ENCODE results near the gene SCMH1. TPM values are rescaled to one million over a fixed set of nuclear protein-coding genes. Genes with fewer than 3 reads are reported as not detected.
"Not testable (repeated sequence)": the region's sequence is repeated elsewhere in the genome, so short reads cannot be mapped to it uniquely, and the experiment has no call there.

SCMH1 gene
- total RNA-seq, 1 donor from 2014 or later = 36.7 TPM

GRCh38 chr1:41235893-41236292 is 6.2 kb downstream of the SCMH1 start:
- TF ChIP-seq CTCF (conservative IDR thresholded peaks at IDR 0.05) = no peak
- H3K4me3 Mint-ChIP-seq = no peak overlapping the region
- H3K36me3 Mint-ChIP-seq = peaks cover 3% of the 10 kb centered on the region
- H3K27ac Mint-ChIP-seq = no peak overlapping the region
- H3K9me3 Mint-ChIP-seq = no peaks in the 10 kb centered on the region
- no peak for DNase-seq (ENCODE audit: extremely low spot score, unreplicated experiment)
- H3K4me1 Mint-ChIP-seq (ENCODE audit: unreplicated experiment) = peaks cover 15% of the 10 kb centered on the region
- no peaks in the 10 kb centered on the region for H3K27me3 Mint-ChIP-seq

- Mint-ChIP-seq H3K36me3 (peaks cover 7% of the 10 kb centered on the region), H3K4me1 (ENCODE audit: unreplicated experiment) (peaks cover 4% of the 10 kb centered on the region), H3K27ac (no peak overlapping the region), H3K4me3 (no peak overlapping the region), H3K27me3 (no peaks in the 10 kb centered on the region), H3K9me3 (no peaks in the 10 kb centered on the region)
- TF ChIP-seq CTCF (conservative IDR thresholded peaks at IDR 0.05) = no peak
- no peak for DNase-seq (ENCODE audit: extremely low spot score, unreplicated experiment)
Observed at GRCh38 chr1:41233708-41234107, 8.4 kb downstream of the SCMH1 start.

GRCh38 chr1:41232305-41232704 is 9.8 kb downstream of the SCMH1 start:
- peaks cover 15% of the 10 kb centered on the region for H3K36me3 Mint-ChIP-seq
- no peaks in the 10 kb centered on the region for H3K27me3 Mint-ChIP-seq
- no peak overlapping the region for H3K27ac Mint-ChIP-seq
- TF ChIP-seq CTCF (conservative IDR thresholded peaks at IDR 0.05) = no peak
- no peak for DNase-seq (ENCODE audit: extremely low spot score, unreplicated experiment)
- no peak overlapping the region for H3K4me3 Mint-ChIP-seq
- peaks cover 12% of the 10 kb centered on the region for H3K4me1 Mint-ChIP-seq (ENCODE audit: unreplicated experiment)
- no peaks in the 10 kb centered on the region for H3K9me3 Mint-ChIP-seq

- Mint-ChIP-seq H3K9me3 (no peaks in the 10 kb centered on the region), H3K4me3 (no peak overlapping the region), H3K36me3 (peaks cover 17% of the 10 kb centered on the region), H3K27ac (no peak overlapping the region), H3K27me3 (no peaks in the 10 kb centered on the region), H3K4me1 (ENCODE audit: unreplicated experiment) (peaks cover 13% of the 10 kb centered on the region)
- no peak for TF ChIP-seq CTCF (conservative IDR thresholded peaks at IDR 0.05)
- no peak for DNase-seq (ENCODE audit: extremely low spot score, unreplicated experiment)
Observed at GRCh38 chr1:41230656-41231055, 11.4 kb downstream of the SCMH1 start.

GRCh38 chr1:41229219-41229618 is 12.9 kb downstream of the SCMH1 start:
- H3K27ac Mint-ChIP-seq; H3K9me3 Mint-ChIP-seq; H3K4me3 Mint-ChIP-seq; H3K27me3 Mint-ChIP-seq; DNase-seq (ENCODE audit: extremely low spot score, unreplicated experiment): not testable (repeated sequence)
- Mint-ChIP-seq H3K36me3 (peaks cover 17% of the 10 kb centered on the region), H3K4me1 (ENCODE audit: unreplicated experiment) (peaks cover 13% of the 10 kb centered on the region)

GRCh38 chr1:41226815-41227434 is 15.2 kb downstream of the SCMH1 start:
- Mint-ChIP-seq H3K4me3 (no peak overlapping the region), H3K27me3 (no peaks in the 10 kb centered on the region), H3K4me1 (ENCODE audit: unreplicated experiment) (peaks cover 13% of the 10 kb centered on the region), H3K27ac (no peak overlapping the region), H3K36me3 (peaks cover 17% of the 10 kb centered on the region), H3K9me3 (no peaks in the 10 kb centered on the region)
- TF ChIP-seq CTCF (conservative IDR thresholded peaks at IDR 0.05) = no peak
- DNase-seq (ENCODE audit: extremely low spot score, unreplicated experiment) = no peak

Data from type B pancreatic cell (in vitro differentiated cells).